GM12891 (cell line): ENCODE results near the gene MFSD6.

Experiments used
- DNase-seq: peaks from one replicate; pipeline ENCODE4 v3.0.0; 2011; ENCODE audit warnings: low spot score; ENCODE audit not compliant: insufficient read length
- FAIRE-seq: peaks from 2 replicates; lab custom pipeline; 2011; peaks lifted over from hg19 to GRCh38; lab: Jason Lieb, UNC
- PAX5 ChIP-seq: IDR thresholded peaks from 2 replicates; pipeline ENCODE4 v1.6.1; 2011; ENCODE audit warnings: low read length, moderate library complexity, mild to moderate bottlenecking; ENCODE audit not compliant: insufficient read depth, severe bottlenecking
- POLR2A ChIP-seq: IDR thresholded peaks from 2 replicates; pipeline ENCODE4 v1.6.1; 2011; ENCODE audit warnings: low read depth, low read length, control low read depth
- POLR2AphosphoS5 ChIP-seq: IDR thresholded peaks from 2 replicates; pipeline ENCODE4 v1.6.1; 2011; ENCODE audit warnings: low read depth, low read length, control low read depth
- POU2F2 ChIP-seq: IDR thresholded peaks from 2 replicates; pipeline ENCODE4 v1.6.1; 2011; ENCODE audit warnings: low read depth, mild to moderate bottlenecking, control low read depth, low read length, moderate library complexity
- SPI1 ChIP-seq: IDR thresholded peaks from 2 replicates; pipeline ENCODE4 v1.6.1; 2011; ENCODE audit warnings: low read depth, low read length, control low read depth
- TAF1 ChIP-seq: IDR thresholded peaks from 2 replicates; pipeline ENCODE4 v1.6.1; 2011; ENCODE audit warnings: low read depth, low read length, control low read depth

MFSD6 gene

GRCh38 chr2:190369635-190370034, 38.5 kb upstream of the MFSD6 start:
- DNase-seq (no peak), FAIRE-seq (no peak)
- TF ChIP-seq SPI1 (no peak), POU2F2 (no peak), POLR2A (no peak), POLR2AphosphoS5 (no peak), PAX5 (no peak), TAF1 (no peak)

DNA sequence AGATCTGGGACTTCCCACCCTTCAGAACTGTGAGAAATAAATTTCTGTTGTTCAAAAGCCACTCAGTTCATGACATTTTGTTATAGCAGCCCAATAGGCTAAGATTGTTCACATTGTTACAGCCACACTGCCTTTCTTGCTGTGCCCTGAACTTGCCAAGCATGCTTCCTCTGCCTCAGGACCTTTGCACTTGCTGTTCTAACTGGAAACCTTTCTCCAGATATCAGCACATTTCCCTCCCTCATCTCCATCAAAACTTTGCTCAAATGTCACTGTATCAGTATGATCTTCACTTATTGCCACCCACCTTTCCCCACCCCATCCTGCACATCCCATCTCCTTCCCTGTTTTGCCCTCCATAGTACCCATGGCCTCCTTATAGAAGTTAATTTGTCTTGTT, 32.1 kb upstream of the MFSD6 start:
- FAIRE-seq (no peak), DNase-seq (no peak)
- TF ChIP-seq TAF1 = no peak
- no peak for TF ChIP-seq SPI1
- TF ChIP-seq POLR2AphosphoS5 = no peak
- TF ChIP-seq PAX5 = no peak
- no peak for TF ChIP-seq POLR2A
- TF ChIP-seq POU2F2 = no peak

DNA sequence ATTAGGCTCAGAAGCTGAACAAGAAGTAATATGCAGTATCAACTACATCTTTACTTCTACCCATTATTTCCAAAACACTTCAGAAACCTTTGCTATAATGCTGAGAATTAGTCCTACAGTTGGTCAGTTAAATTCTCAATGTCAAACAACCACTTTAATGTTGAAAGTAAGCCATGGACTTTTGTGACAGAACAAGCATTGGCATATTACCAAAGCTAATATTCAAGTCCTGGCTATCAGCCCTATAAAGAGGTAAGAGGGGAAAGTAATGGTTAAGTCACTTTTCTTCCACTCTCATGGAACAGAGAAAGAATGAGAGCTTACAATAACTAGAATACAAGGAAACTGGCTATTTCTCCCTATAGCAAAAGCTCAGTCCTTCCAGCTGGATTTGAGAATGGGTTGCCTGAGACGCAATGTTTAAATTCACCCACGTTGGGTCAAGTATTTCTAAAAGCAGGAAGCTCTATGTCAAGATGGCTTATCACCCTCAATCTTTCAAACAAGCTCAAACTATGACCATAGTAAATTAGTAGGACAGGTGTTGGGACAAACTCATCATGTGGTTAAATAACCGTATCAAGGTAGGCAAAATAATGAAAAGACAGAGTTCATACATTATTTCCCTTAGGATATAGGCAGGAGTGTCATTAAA, 31.4 kb upstream of the MFSD6 start:
- TF ChIP-seq PAX5 = no peak
- no peak for TF ChIP-seq TAF1
- no peak for TF ChIP-seq POLR2A
- no peak for TF ChIP-seq SPI1
- no peak for TF ChIP-seq POLR2AphosphoS5
- TF ChIP-seq POU2F2 = no peak
- DNase-seq = no peak
- no peak for FAIRE-seq

DNA sequence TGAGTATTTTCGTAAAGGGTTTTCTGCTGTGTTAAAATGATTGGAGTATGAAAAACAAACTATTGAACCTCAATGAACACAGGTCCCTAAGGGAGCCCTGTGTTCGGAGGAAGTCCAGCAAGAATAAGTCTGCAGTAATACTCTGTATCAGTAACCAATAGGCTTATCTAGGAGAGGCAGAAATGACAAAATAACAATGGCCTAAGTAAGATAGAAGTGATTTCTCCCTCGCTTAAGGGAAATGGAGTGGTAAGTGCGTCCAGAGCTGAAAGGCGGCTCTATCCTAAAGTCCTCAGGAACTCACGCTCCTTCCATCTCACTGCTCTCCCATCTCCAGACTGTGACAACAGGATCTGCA, 29.3 kb upstream of the MFSD6 start:
- FAIRE-seq (no peak), DNase-seq (no peak)
- TF ChIP-seq TAF1 (no peak), SPI1 (no peak), POLR2AphosphoS5 (no peak), POLR2A (no peak), PAX5 (no peak), POU2F2 (no peak)

DNA sequence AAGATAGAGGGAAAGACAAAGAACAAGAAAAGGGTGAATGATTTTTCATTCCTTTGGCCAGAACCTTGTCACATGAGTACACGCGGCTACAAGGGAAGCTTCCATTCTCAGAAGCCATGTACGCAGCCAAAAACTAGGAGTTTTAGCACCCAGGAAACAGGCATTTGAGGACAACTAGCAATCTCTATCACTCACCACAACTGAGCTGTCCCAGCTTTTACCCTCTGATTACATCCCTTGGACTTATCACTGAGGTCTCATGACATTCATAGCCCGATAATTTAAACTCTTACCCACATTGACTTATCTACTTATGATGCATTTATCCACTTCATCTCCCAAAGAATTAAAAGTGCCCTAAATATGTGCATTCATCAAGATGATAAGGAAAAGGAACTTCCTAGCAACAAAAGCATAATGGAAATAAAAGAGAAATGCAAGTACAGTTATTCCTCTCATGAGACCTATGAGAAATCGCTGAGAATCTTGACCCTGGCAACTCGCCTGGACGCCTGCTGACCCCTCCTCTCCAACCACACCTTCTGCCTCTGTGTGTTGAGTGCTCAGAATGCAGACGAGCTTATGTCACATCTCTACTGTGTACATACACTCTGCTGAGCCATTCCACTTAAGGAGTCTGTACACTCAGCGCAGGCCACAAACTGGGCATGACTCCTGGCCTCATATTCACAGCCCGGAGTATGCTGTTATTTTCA, 28.7 kb upstream of the MFSD6 start:
- TF ChIP-seq TAF1 (no peak), POLR2A (no peak), POLR2AphosphoS5 (no peak), SPI1 (no peak), PAX5 (no peak), POU2F2 (no peak)
- DNase-seq (no peak), FAIRE-seq (no peak)

DNA sequence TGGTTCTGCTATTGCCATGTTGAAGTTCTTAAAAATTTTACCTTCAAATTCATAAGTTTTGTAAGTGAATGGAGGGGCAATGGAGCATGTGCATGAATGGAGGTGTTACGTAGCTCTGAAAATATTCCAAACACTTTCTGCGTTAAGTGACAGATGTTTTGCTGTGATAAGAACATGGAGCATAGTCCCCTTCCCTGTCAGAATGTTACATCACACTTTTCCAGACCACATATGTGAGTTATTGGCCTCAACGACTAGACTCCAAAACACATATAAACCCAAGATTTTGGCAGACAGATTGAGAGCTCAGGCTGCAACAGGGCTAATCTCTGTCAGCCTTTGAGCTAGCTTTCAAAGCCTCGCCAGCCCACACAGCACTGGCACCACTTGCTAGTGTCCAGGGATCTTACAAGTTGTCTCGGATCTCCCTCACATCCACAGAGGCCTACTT, 27.2 kb upstream of the MFSD6 start:
- FAIRE-seq = no peak
- no peak for TF ChIP-seq SPI1
- DNase-seq = no peak

GRCh38 chr2:190382851-190383250, 25.3 kb upstream of the MFSD6 start:
- DNase-seq = peak; percentile 39
- peak; percentile 96 for FAIRE-seq
- TF ChIP-seq TAF1 = no peak
- TF ChIP-seq POLR2A = no peak
- no peak for TF ChIP-seq SPI1
- no peak for TF ChIP-seq POLR2AphosphoS5
- no peak for TF ChIP-seq PAX5
- no peak for TF ChIP-seq POU2F2

GRCh38 chr2:190387422-190387821, 20.7 kb upstream of the MFSD6 start:
- DNase-seq (no peak), FAIRE-seq (no peak)
- TF ChIP-seq TAF1 (no peak), SPI1 (no peak), POLR2AphosphoS5 (no peak), POU2F2 (no peak), POLR2A (no peak), PAX5 (no peak)

GRCh38 chr2:190396271-190396670, 11.9 kb upstream of the MFSD6 start:
- FAIRE-seq = no peak
- no peak for DNase-seq
- no peak for TF ChIP-seq POLR2A
- no peak for TF ChIP-seq PAX5
- TF ChIP-seq POU2F2 = no peak
- no peak for TF ChIP-seq POLR2AphosphoS5
- no peak for TF ChIP-seq TAF1
- TF ChIP-seq SPI1 = no peak

DNA sequence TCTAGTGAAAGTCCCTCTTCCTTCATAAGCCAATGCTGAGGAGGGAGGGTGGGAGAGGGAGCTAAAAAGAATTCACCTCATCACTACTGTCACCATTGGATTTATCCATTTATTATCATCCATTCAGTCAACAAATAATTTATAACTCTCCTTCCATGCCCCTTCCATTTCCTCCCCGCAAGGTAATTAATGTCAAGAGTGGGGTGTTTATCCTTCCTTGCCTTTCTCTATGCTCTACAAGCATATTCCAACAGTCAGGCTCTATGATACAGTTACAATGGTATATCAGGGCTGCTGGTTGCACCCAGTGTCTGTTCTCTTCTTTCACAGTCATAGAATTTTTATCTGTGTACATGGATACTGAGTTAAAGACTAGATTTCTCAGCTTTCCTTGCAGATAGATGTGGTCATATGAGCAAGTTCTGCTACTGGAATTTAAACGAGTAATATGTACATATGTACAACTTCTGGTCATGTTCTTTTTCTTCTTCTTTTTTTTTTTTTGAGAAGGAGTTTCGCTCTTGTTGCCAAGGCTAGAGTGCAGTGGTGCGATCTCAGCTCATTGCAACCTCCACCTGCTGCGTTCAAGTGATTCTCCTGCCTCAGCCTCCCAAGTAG, 5.1 kb upstream of the MFSD6 start:
- FAIRE-seq = no peak
- no peak for TF ChIP-seq POLR2A
- TF ChIP-seq PAX5 = no peak
- no peak for TF ChIP-seq POU2F2
- no peak for TF ChIP-seq TAF1
- no peak for TF ChIP-seq POLR2AphosphoS5
- TF ChIP-seq SPI1 = no peak
- no peak for DNase-seq
